NCI-H1417 treated with DMSO at 0.1 percent for 48 hours (cell line): Measurements from ENCODE around the gene SLC47A2.
"Not testable (repeated sequence)": the region's sequence is repeated elsewhere in the genome, so short reads cannot be mapped to it uniquely, and the experiment has no call there.

Source experiments
- DNase-seq: peaks from one replicate; lab custom pipeline; 2025; lab: John Stamatoyannopoulos, UW

SLC47A2 gene, protein sequence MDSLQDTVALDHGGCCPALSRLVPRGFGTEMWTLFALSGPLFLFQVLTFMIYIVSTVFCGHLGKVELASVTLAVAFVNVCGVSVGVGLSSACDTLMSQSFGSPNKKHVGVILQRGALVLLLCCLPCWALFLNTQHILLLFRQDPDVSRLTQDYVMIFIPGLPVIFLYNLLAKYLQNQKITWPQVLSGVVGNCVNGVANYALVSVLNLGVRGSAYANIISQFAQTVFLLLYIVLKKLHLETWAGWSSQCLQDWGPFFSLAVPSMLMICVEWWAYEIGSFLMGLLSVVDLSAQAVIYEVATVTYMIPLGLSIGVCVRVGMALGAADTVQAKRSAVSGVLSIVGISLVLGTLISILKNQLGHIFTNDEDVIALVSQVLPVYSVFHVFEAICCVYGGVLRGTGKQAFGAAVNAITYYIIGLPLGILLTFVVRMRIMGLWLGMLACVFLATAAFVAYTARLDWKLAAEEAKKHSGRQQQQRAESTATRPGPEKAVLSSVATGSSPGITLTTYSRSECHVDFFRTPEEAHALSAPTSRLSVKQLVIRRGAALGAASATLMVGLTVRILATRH

DNA sequence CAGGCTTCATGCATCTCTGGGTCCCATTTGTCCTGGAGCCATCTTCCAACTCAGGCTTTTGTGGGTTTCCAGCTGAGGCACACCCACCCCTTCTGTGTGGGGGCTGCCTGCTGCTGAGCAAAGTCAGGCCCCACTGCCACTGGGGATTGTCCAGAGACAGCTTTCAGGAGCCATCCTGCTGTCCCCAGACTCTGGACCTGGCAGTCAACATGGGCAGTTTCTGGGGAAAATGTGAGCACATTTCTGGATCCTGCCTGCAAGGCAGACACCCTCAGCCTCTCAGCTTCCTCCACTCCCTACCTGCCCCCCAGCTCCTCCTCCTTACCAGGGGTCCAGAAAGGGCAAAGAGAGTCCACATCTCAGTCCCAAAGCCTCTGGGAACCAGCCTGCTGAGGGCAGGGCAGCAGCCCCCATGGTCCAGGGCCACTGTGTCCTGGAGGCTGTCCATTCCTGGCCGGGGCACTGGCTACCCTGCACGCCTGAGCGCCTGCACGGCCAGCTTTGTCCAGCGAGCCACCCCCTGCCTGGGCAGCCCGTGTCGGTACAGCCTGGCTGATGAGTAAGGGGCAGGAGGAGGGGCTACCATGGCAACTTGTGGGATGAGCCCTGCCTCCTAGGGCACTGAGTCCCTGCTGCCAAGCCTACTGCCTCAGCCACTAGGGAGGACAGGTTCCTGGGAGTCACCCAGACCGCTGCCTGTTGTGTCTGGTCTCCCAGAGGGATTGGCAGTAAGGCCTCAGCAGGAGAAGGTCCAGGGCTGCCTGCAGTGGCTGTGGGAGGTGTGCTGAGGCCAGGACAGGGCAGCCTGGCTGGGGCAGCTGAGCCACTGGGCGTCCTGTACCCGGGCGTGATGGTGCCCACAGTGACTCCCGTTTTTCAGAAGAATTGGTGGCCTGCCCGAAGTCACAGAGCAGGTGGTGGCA lies at the start of gene SLC47A2:
TSS of gene SLC47A2 (minus strand) at position 477 of the 923 bp plus-strand sequence. CDS start at position 448, 29 bp downstream.
- DNase-seq = no peak

DNA sequence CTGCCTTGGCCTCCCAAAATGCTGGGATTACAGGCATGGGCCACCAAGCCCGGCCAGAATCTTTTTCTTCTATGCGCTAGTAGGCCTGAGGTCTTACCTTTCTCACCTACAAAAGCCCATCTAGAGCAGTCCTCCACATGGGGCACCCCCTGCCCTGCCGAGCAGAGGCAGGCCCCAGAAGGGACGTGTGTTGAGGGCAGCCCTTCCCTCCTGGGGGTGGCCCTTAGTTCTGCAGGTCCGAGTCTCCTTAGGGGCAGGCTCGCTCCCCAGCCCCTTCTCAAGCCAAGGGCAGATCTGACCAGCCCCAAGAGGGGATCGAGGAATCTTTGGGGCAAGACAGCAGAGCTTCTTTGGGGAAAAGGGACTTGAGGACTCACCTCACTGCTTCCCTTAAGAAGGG lies 49.6 kb upstream of the SLC47A2 start:
- DNase-seq = no peak

DNA sequence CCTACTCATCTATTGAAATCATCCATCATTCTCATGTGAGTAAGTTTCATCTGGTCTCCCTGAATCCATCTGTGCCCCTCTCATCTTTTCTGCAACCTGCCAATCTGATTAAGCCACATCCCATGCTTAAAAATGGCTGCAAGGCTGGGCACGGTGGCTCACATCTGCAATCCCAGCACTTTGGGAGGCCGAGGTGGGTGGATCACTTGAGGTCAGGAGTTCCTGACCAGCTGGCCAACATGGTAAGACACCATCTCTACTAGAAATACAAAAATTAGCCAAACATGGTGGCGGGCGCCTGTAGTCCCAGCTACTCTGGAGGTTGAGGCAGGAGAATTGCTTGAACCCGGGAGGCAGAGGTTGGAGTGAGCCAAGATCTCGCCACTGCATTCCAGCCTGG lies 47.6 kb upstream of the SLC47A2 start:
- not testable (repeated sequence) for DNase-seq

DNA sequence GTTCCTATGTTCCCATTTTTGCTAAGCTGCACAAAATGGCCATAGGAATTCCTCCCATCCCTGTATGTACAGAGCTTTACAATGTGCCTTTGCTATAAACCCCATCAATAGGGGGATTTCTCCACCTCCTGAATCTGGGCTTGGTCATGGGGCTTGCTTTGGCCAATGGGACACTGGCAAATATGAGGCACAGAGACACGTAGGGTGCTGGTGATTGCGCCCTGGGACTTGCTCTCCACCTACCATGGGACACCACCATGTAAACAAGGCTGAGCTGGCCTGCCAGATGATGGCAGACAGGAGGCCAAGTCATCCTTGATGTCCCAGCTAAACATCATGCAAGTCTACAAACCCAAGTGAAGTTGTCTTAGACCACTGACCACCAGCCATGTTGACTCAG lies 47.0 kb upstream of the SLC47A2 start:
- no peak for DNase-seq

DNA sequence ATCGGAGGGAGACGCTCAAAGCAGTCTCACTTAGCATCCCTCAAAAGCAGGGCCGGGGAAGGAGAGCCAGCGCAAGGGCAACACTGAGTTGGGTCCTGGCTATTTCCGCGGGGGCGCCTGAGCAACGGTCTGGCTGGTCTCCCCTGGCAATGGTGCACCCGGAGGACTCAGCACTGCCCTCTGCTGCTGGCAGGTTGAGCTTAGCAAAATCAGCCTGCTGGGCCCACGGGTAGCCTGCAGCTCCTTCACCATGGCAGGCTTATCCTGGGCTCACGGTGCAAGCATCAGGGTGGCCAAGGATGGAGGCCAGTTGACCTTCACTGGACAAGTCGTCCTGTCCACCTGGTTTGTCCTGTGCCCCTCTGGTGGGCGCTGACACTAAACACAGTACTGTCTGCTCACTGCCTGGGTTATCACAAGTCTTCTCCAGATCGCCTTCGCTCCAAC lies 46.2 kb upstream of the SLC47A2 start:
- DNase-seq = no peak

DNA sequence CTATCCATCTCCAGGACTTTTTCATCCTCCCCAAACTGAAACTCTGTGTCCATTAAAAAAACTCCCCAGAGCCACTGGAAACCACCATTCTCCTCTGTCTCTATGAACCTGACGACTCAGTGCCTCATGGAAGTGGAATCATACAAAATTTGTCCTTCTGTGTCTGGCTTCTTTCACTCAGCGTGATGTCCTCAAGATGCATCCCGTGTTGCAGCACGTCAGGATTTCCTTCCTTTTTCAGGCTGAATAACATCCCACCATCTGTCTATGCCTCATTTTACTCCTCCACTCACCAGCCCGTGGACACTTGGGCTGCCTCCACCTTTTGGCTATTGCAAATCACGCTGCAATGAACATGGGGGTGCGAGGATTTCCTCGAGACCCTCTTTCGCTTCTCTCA lies 44.4 kb upstream of the SLC47A2 start:
- DNase-seq = no peak

DNA sequence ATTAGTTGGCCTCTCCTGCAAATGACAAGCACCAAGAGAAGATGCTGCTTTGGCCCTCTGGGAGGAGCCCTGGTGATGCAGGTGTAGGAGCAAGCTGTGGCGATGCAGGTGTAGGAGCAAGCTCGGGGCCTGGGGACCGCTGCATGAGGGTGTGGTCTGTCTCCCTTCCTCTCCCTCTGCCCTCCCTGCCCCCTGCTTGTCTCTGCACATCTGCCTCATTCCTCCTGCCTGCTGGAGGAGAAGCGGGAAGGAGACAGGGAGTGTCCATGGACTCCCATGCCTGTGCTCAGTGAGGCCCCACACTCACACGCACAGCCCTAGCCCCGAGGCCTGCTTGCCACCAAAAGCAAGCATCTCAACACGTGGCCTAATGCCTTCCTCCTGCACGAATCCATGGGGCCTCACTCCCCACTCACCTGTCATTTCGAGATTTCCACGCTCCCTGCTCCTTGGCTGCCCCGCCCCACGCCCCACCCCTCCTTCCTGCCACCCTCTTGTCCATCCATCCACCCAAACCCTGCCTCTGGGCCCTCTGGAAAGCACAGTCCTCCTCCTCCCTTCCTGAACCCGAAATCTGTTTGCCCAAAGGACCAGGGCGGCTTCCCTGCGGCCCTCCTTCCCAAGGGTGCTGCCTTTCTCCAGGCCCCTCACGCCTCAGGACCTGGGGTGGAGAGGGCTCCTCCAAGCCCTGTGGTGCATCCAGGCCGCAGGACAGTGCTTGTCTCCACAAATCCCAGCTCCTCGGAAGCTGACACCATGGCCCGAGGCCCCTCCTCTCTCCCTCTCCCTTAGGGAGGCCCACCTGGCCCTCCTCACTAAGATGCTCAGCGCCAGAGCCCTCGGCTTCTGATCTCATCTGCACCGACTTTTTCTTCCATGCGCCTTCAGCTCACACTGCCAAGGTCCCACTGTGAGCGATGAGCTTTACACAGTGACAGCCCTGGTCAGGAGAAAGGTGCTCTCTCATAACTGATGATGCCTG lies 43.5 kb upstream of the SLC47A2 start:
- no peak for DNase-seq

DNA sequence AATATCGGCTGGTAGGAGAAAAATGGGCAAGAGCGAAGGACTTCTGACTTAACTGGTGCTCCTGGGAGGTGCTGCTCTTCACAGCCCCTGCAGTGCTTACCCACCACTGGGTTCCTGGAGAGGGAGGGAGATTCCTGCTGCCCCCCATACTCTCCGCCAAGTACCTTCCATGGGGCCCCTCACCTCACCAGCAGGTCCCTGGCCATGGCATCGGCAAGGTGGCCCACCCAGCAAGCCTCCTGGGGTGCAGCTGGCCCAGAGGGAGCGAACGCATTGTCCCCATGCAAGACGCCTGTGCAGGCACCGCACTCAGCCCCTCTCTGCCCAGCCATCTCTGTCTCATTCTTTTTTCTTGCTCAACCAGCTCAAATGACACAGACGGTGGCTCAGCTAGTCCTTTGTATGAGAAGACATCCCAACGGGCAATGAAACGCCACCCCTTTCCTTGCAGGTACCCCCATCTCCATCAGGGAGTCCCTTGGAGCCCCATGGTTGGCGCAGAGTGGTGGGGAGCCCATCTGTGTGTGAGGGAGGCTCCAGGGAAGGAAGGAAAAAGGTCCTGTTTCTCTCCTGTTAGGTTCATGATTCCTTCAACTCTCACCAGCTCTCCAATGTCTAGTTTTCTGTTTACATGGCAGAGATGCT lies 41.3 kb upstream of the SLC47A2 start:
- no peak for DNase-seq

DNA sequence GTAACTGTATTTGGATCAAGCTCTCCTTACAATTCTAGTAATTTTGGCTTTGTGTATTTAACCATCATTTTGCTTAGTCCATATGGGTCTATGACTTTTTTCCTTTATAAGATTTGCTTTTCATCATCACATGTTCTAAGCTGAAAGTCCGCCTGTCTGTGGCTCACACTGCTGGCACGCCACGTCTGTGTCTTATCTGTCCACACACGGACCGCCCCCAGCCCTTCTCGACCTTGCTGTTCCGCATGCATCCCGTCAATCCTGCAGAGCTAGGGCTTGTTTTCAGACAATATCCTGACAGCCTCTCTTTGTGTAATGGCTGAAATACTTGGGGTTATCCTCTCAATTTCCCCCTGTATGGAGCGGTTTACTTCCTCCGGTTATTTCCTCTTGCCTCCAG lies 40.2 kb upstream of the SLC47A2 start:
- no peak for DNase-seq

DNA sequence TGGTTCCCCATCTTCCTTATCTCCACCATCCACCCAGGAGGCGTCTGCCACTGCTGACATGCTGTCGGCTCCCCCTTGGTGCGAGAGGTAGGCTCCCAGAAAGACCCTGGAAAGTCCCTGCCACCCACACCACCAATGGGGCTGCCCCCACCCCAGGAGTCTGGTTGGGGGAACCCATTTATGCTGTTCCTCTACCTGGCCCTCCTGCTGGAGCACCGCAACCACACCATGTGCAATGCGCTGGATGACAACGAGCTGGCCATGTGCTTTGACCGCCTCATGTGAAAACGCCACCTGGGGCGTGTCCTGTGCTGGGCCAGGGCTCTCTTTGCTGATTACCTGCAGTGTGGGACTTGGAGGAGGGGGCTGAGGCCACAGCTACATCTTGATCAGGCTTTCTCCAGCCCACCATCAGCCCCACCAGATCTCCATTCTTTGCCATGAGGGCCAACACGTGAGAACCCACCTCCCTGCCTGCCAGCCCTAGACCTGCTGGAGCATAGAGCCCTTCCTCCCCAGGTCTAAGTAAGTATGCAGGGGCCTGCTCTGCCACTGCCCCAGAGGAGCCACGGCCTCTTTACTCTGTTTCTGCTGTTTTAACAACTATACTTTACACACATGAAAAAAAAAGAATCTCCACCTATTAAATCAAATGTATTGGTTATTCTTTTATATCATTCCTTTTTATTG lies 39.6 kb upstream of the SLC47A2 start:
- no peak for DNase-seq

DNA sequence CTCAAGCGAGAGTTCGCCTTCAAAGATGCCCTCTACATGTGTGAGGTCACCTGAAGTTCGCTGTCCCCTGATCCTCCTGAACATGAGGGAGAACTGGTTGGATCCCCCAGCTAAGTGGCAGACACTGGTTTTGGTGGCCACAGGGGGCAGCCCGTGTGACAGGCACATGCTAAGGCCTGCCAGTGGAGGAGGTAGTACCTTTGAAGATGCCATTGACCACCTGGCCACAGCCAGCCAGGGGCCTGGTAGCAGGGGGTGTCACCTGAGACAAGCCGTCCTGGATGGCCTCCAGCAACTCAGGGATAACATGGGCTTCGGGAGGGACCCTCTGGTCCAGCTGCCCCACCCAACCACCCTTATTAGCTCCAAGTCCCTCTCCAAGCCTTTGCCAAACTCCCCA lies 39.0 kb upstream of the SLC47A2 start:
- no peak for DNase-seq

DNA sequence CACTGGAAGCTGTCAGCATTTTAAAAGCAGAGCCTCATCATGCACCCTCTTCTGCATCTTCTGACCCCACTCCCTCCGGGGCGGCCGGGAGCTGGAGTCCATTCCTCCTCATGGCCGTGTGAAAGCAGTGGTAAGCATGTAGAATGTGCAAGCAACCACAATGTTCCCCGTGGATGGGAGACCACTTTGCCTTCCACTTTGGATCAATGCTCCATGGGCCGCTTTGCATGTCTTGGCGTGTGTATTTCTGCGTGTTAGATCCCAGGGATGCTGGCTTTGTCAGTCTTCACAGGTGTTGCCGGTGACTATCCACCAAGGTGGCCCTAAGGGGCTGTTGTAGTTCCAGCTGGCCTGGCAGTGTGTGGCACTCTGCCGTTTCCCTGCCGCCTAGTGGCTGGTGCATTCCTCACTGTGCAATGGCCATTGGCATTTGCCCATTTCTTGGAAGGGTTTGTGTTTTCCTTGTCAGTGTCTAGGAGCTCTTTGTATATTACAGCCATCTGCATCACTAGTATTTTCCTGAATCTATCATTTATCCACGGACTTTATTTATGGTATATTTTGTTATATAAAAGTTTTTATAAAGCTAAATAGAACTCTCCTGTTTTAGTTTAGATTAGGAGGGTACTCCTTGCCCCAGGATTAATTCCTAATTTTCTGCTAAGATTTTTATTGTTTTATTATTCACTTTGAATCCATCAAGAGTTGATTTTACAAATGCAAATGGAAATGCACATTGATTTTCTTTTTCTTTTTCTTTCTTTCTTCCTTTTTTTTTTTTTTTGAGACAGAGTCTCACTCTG lies 37.5 kb upstream of the SLC47A2 start:
- no peak for DNase-seq

DNA sequence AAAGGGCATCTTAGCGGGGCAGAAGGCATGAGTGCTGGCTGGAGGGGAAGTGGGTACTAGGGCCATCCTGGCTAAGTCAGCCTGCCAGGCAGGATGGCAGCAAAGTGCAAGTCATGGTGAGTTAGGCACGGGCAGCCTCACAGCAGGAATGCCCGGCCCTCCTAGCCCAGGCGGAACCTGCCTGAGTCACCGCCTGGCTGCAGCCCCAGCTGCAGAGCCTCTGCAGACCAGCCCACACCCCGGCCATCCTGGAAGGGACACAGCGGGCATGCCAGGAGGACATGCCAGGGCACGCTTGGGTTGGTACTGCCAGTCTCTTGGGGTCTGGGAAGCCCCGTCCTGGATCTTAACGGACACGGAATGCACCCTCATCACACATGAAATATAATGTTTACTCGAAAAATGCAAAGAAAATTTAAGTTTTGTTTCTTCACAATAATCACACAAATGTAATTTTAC lies 36.7 kb upstream of the SLC47A2 start:
- DNase-seq = no peak

DNA sequence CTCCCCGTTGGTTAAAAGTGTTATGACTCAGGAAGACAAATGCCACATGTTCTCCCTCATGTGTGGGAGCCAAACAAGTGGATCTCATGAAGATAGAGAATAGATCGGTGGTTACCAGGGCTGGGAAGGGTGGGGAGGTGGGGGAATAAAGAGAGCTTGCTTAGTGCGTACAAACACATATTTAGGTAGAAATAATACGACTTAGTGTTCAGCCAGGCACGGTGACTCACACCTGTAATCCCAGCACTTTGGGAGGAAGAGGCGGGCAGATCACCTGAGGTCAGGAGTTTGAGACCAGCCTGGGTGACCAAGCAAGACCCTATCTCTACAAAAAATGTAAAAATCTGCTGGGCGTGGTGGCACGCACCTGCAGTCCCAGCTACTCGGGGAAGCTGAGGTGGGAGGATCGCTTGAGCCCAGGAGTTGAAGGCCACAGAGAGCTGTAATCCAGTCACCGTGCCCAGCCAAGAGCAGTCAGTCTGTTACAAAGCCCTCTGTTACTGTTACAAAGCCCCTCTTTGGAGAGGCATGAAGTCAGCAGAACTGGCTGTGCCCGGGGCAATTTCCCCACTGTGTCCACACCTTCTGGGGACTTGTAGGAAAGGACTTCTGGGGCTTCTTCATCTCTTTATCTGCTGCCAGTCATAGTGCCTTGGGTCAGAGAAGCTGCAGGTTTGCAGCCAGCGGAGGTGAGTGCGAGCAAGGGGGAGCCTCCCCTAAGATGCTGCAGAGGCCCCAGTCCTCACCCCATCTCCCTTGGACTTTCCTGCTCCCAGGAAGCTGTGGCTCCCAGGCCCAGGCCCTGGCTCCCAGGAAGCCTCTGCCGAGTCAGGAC lies 36.0 kb upstream of the SLC47A2 start:
- no peak for DNase-seq

DNA sequence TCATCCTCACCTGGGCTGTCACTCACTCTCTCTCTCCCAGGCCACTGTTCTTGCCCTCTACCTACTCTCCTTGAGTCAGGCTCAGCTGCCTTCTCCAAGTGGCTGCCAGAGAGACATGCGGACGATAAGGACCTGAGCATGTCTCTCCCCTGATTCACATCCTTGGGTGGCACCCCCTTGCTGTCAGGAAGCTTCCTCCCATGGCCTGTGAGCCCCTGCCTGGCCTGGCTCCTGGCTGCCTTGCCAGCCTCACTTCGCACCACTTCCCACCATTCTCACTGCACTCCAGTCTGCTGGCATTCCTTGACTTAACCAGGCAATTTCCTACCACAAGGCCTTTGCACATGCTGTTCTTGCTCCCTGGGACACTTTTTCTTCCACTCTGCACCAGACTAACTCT lies 34.5 kb upstream of the SLC47A2 start:
- no peak for DNase-seq

DNA sequence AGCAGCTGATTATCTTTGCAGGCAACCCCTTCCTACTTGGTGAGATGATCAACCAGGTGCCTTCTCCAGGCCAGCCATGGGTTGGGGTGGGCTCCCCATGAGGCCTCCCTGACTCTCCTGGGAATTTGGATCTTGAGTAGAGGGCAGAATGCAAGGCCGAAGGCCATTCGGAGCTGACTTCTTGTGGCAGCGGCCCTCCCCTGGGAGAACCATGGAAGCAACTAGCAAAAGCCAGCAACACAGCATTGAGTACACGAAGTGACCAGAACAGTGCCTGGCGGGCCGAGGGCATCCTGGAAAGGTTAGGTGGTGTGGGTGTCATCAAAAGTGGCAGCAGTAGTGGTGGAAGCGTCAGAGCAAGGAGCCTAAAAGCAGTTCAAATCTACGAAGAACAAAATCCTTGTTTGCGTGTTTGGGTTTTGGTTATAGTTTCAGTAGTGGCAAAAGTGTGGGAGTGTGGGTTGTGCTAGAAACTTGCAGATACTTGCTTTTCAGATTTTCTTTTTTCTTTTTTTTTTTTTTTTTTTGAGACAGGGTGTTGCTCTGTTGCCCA lies 33.7 kb upstream of the SLC47A2 start:
- no peak for DNase-seq

DNA sequence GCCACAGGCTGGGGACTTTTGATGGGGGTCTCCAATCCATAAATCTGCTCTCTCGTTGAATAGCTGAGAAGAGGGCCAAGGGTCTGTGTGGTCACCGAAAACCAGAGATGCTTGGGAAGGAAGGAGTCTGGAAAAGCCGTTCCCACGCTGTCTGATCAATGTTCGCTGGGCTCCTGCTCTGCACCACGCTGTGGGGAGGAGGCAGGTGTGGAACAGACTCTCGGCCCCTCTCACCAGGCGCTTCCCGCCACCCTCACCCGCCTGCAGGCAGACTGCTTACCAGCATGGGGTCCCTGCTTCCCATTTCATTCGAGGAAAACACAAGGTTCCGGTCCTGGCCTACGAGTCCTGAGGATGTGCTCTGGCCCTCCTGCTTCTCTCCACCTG lies 32.4 kb upstream of the SLC47A2 start:
- no peak for DNase-seq
